WERI-Rb-1 (cell line): ENCODE results near the gene AKT1.

Experiments
- DNase-seq: peaks from one replicate; pipeline ENCODE4 v3.0.0-alpha.2; 2020
- H3K27ac ChIP-seq: fragments of 250-450 bp; sonication (Bioruptor Pico); 2 replicates; pipeline ENCODE4 v1.5.1; 2020; ENCODE audit warnings: mild to moderate bottlenecking, moderate library complexity
- H3K27me3 ChIP-seq: fragments of 250-450 bp; sonication (Bioruptor Pico); 2 replicates; pipeline ENCODE4 v1.5.1; 2021; ENCODE audit warnings: mild to moderate bottlenecking, low read depth, moderate library complexity; ENCODE audit not compliant: insufficient read depth, severe bottlenecking
- H3K36me3 ChIP-seq: fragments of 250-450 bp; sonication (Bioruptor Pico); 2 replicates; pipeline ENCODE4 v1.5.1; 2020; ENCODE audit warnings: mild to moderate bottlenecking, moderate library complexity
- H3K4me3 ChIP-seq: 2 replicates; pipeline ENCODE4 v1.5.1; 2011; ENCODE audit warnings: low read depth, mild to moderate bottlenecking, control low read depth, low read length
- H3K9me3 ChIP-seq: fragments of 250-450 bp; sonication (Bioruptor Pico); 2 replicates; pipeline ENCODE4 v1.5.1; 2021; ENCODE audit warnings: mild to moderate bottlenecking, moderate library complexity; ENCODE audit not compliant: severe bottlenecking
- CTCF ChIP-seq: IDR thresholded peaks from 2 replicates; pipeline ENCODE4 v1.5.1; 2011; ENCODE audit warnings: low read depth, mild to moderate bottlenecking, control low read depth, inconsistent platforms, low read length

The AKT1 gene

GRCh38 chr14:104785708-104786080 is 9.9 kb downstream of the AKT1 start:
- no peaks in the 10 kb centered on the region for H3K27me3 ChIP-seq
- H3K27ac ChIP-seq = no peak overlapping the region
- TF ChIP-seq CTCF = no peak
- no peak overlapping the region for H3K4me3 ChIP-seq
- peaks cover 15% of the 10 kb centered on the region for H3K36me3 ChIP-seq
- DNase-seq = no peak
- no peaks in the 10 kb centered on the region for H3K9me3 ChIP-seq

GRCh38 chr14:104784846-104785707 is 10.5 kb downstream of the AKT1 start:
- Histone ChIP-seq H3K27me3 (no peaks in the 10 kb centered on the region), H3K27ac (no peak overlapping the region)

GRCh38 chr14:104784218-104784568 is 11.4 kb downstream of the AKT1 start:
- H3K9me3 ChIP-seq = no peaks in the 10 kb centered on the region
- no peaks in the 10 kb centered on the region for H3K27me3 ChIP-seq
- peaks cover 14% of the 10 kb centered on the region for H3K36me3 ChIP-seq
- no peak for TF ChIP-seq CTCF
- no peak for DNase-seq
- H3K27ac ChIP-seq = no peak overlapping the region
- H3K4me3 ChIP-seq = no peak overlapping the region

More at GRCh38 chr14:104784846-104785707, 10.5 kb downstream of the AKT1 start:
- H3K36me3 ChIP-seq = peaks cover 12% of the 10 kb centered on the region
- H3K9me3 ChIP-seq = no peaks in the 10 kb centered on the region
- no peak for DNase-seq
- TF ChIP-seq CTCF = no peak
- H3K4me3 ChIP-seq = no peak overlapping the region

- Histone ChIP-seq H3K27me3 (no peaks in the 10 kb centered on the region), H3K9me3 (no peaks in the 10 kb centered on the region), H3K36me3 (peaks cover 18% of the 10 kb centered on the region), H3K27ac (no peak overlapping the region), H3K4me3 (no peak overlapping the region)
- no peak for TF ChIP-seq CTCF
- DNase-seq = no peak
Observed at GRCh38 chr14:104783484-104784217, 11.9 kb downstream of the AKT1 start.

GRCh38 chr14:104782808-104783139 is 12.8 kb downstream of the AKT1 start:
- Histone ChIP-seq H3K27me3 (no peaks in the 10 kb centered on the region), H3K9me3 (no peaks in the 10 kb centered on the region), H3K27ac (no peak overlapping the region), H3K36me3 (peaks cover 16% of the 10 kb centered on the region), H3K4me3 (no peak overlapping the region)
- no peak for DNase-seq
- no peak for TF ChIP-seq CTCF
